Neural cell (in vitro differentiated cells): ENCODE results near the gene ZNF14. TPM values are rescaled to one million over a fixed set of nuclear protein-coding genes. Genes with fewer than 3 reads are reported as not detected.

ENCODE experiments used
- H2AFZ ChIP-seq: fragments of 200-600, 300-800 bp; sonication (generic), shearing (Covaris generic); 2 replicates; pipeline ENCODE4 v1.6.0; 2014; ENCODE audit warnings: low read depth, mild to moderate bottlenecking, antibody characterized with exemption, low read length, moderate library complexity
- H3F3A ChIP-seq: fragments of 200-600 bp; shearing (Covaris generic); 2 replicates; pipeline ENCODE4 v1.6.1; 2016; ENCODE audit warnings: mild to moderate bottlenecking, moderate library complexity, mixed read lengths, antibody characterized with exemption, low read length; ENCODE audit not compliant: insufficient read depth, poor library complexity, severe bottlenecking
- H3K27ac ChIP-seq: fragments of 200-600, 300-800 bp; sonication (generic), shearing (Covaris generic); 2 replicates; pipeline ENCODE4 v1.5.1; 2014; ENCODE audit warnings: mild to moderate bottlenecking, low read length, moderate library complexity
- H3K27me3 ChIP-seq: fragments of 300-800, 200-600 bp; sonication (generic), shearing (Covaris generic); 2 replicates; pipeline ENCODE4 v1.6.0; 2014; ENCODE audit warnings: mild to moderate bottlenecking, low read depth, low read length, moderate library complexity; ENCODE audit not compliant: insufficient read depth
- H3K36me3 ChIP-seq: fragments of 300-800, 200-600 bp; sonication (generic), shearing (Covaris generic); 2 replicates; pipeline ENCODE4 v1.5.1; 2014; ENCODE audit warnings: mild to moderate bottlenecking, antibody characterized with exemption, low read length, moderate library complexity; ENCODE audit not compliant: insufficient read depth
- H3K4me2 ChIP-seq: fragments of 300-800, 200-600 bp; sonication (generic), shearing (Covaris generic); 2 replicates; pipeline ENCODE4 v1.6.0; 2014; ENCODE audit warnings: mild to moderate bottlenecking, low read length
- H3K4me3 ChIP-seq: fragments of 300-800, 200-600 bp; sonication (generic), shearing (Covaris generic); 2 replicates; pipeline ENCODE4 v1.5.1; 2014; ENCODE audit warnings: mild to moderate bottlenecking, low read length, moderate library complexity
- H3K79me2 ChIP-seq: fragments of 200-600 bp; shearing (Covaris generic); replicated peaks from 2 replicates; pipeline ENCODE4 v1.6.0; 2014; ENCODE audit warnings: mild to moderate bottlenecking, low read length, moderate library complexity; ENCODE audit not compliant: insufficient read depth
- H3K9ac ChIP-seq: fragments of 300-800, 200-600 bp; sonication (generic), shearing (Covaris generic); 2 replicates; pipeline ENCODE4 v1.6.1; 2016; ENCODE audit warnings: mild to moderate bottlenecking, low read length, mixed read lengths
- H3K9me2 ChIP-seq: fragments of 200-600 bp; shearing (Covaris generic); 2 replicates; pipeline ENCODE4 v1.6.1; 2016; ENCODE audit warnings: mild to moderate bottlenecking, low read length, mixed read lengths; ENCODE audit not compliant: insufficient read depth
- H3K9me3 ChIP-seq: fragments of 200-600, 300-800 bp; sonication (generic), shearing (Covaris generic); 2 replicates; pipeline ENCODE4 v1.6.1; 2016; ENCODE audit warnings: mild to moderate bottlenecking, mixed run types, low read length, moderate library complexity, mixed read lengths
- H4K20me1 ChIP-seq: fragments of 200-600 bp; shearing (Covaris generic); 2 replicates; pipeline ENCODE4 v1.6.1; 2016; ENCODE audit warnings: mild to moderate bottlenecking, mixed run types; ENCODE audit not compliant: insufficient read depth
- CTCF ChIP-seq: fragments of 450-650 bp; IDR thresholded peaks from 2 replicates; pipeline ENCODE4 v1.5.1; 2014; ENCODE audit warnings: antibody characterized with exemption, mild to moderate bottlenecking, moderate library complexity; ENCODE audit not compliant: poor library complexity, severe bottlenecking
- EP300 ChIP-seq: fragments of 450-650 bp; conservative IDR thresholded peaks from 2 replicates; pipeline ENCODE4 v1.6.1; 2014; ENCODE audit warnings: antibody characterized with exemption, mild to moderate bottlenecking, moderate library complexity; ENCODE audit not compliant: poor library complexity, severe bottlenecking
- EZH2 ChIP-seq: fragments of 200-600, 300-800 bp; shearing (Covaris generic), sonication (generic); IDR thresholded peaks from 2 replicates; pipeline ENCODE4 v1.6.1; 2014; ENCODE audit warnings: antibody characterized with exemption, low read length, borderline replicate concordance, mild to moderate bottlenecking; ENCODE audit not compliant: insufficient read depth, poor library complexity, severe bottlenecking
- MXI1 ChIP-seq: fragments of 450-650 bp; conservative IDR thresholded peaks from 2 replicates; pipeline ENCODE4 v1.6.1; 2014; ENCODE audit warnings: antibody characterized with exemption, mild to moderate bottlenecking; ENCODE audit not compliant: poor library complexity, severe bottlenecking
- POLR2AphosphoS5 ChIP-seq: IDR thresholded peaks from 2 replicates; pipeline ENCODE4 v1.6.1; 2012
- RAD21 ChIP-seq: fragments of 450-650 bp; conservative IDR thresholded peaks from 2 replicates; pipeline ENCODE4 v1.6.1; 2014; ENCODE audit warnings: antibody characterized with exemption, mild to moderate bottlenecking, moderate library complexity
- SMC3 ChIP-seq: fragments of 450-650 bp; conservative IDR thresholded peaks from 2 replicates; pipeline ENCODE4 v1.6.1; 2014; ENCODE audit warnings: antibody characterized with exemption, mild to moderate bottlenecking, moderate library complexity; ENCODE audit not compliant: poor library complexity
- TAF1 ChIP-seq: IDR thresholded peaks from 2 replicates; pipeline ENCODE4 v1.6.1; 2012; ENCODE audit warnings: low read depth
- polyA plus RNA-seq: library from polyadenylated mRNA; depleted of rRNA; stranded (reverse); fragments of >200 nt; gene quantifications from 2 replicates; pipeline ENCODE4 v1.2.3, GENCODE V29; 2014
- TF ChIP-seq, protein P1 (sequence below): IDR thresholded peaks from 2 replicates; pipeline ENCODE4 v1.6.1; 2012; ENCODE audit warnings: borderline replicate concordance

The ZNF14 gene
- polyA plus RNA-seq, 1 donor from 2014 or later: 8.2 TPM

GRCh38 chr19:19751846-19752245, 18.9 kb upstream of the ZNF14 start:
- Histone ChIP-seq H3K4me2 (no peak overlapping the region), H3K9me3 (no peaks in the 10 kb centered on the region), H3F3A (no peaks in the 10 kb centered on the region), H2AFZ (no peak overlapping the region), H3K27ac (no peak overlapping the region), H4K20me1 (no peaks in the 10 kb centered on the region), H3K27me3 (no peaks in the 10 kb centered on the region), H3K9me2 (no peaks in the 10 kb centered on the region), H3K4me3 (no peak overlapping the region), H3K9ac (no peak overlapping the region), H3K79me2 (no peaks in the 10 kb centered on the region), H3K36me3 (no peaks in the 10 kb centered on the region)
- TF ChIP-seq EP300 (no peak), SMC3 (no peak), CTCF (no peak), MXI1 (no peak), TAF1 (no peak), POLR2AphosphoS5 (no peak), RAD21 (no peak), EZH2 (no peak)
- TF ChIP-seq, protein P1, sequence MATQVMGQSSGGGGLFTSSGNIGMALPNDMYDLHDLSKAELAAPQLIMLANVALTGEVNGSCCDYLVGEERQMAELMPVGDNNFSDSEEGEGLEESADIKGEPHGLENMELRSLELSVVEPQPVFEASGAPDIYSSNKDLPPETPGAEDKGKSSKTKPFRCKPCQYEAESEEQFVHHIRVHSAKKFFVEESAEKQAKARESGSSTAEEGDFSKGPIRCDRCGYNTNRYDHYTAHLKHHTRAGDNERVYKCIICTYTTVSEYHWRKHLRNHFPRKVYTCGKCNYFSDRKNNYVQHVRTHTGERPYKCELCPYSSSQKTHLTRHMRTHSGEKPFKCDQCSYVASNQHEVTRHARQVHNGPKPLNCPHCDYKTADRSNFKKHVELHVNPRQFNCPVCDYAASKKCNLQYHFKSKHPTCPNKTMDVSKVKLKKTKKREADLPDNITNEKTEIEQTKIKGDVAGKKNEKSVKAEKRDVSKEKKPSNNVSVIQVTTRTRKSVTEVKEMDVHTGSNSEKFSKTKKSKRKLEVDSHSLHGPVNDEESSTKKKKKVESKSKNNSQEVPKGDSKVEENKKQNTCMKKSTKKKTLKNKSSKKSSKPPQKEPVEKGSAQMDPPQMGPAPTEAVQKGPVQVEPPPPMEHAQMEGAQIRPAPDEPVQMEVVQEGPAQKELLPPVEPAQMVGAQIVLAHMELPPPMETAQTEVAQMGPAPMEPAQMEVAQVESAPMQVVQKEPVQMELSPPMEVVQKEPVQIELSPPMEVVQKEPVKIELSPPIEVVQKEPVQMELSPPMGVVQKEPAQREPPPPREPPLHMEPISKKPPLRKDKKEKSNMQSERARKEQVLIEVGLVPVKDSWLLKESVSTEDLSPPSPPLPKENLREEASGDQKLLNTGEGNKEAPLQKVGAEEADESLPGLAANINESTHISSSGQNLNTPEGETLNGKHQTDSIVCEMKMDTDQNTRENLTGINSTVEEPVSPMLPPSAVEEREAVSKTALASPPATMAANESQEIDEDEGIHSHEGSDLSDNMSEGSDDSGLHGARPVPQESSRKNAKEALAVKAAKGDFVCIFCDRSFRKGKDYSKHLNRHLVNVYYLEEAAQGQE: no peak

GRCh38 chr19:19750842-19751790, 18.2 kb upstream of the ZNF14 start:
- Histone ChIP-seq H3K36me3 (no peaks in the 10 kb centered on the region), H3K4me2 (no peak overlapping the region), H3K9me3 (no peaks in the 10 kb centered on the region), H3K79me2 (no peaks in the 10 kb centered on the region), H3K27ac (no peak overlapping the region), H3K27me3 (no peaks in the 10 kb centered on the region), H2AFZ (no peak overlapping the region), H3K4me3 (no peak overlapping the region), H3K9ac (no peak overlapping the region), H4K20me1 (no peaks in the 10 kb centered on the region), H3K9me2 (no peaks in the 10 kb centered on the region), H3F3A (no peaks in the 10 kb centered on the region)
- TF ChIP-seq RAD21 (no peak), SMC3 (no peak), POLR2AphosphoS5 (no peak), CTCF (no peak), EZH2 (no peak), EP300 (no peak), MXI1 (no peak), TAF1 (no peak)
- TF ChIP-seq, protein P1: no peak
